GM19043 (cell line): Measurements from ENCODE around the gene DDA1.
"Not testable (repeated sequence)": the region's sequence is repeated elsewhere in the genome, so short reads cannot be mapped to it uniquely, and the experiment has no call there.

Experiments used
- ATAC-seq: cut with Tn5 transposase; IDR thresholded peaks from one replicate; pipeline ENCODE4 v1.9.1; 2021; ENCODE audit warnings: low read depth; ENCODE audit not compliant: unreplicated experiment

The DDA1 gene

GRCh38 chr19:17286263-17286662 lies 23.1 kb upstream of the DDA1 start:
- ATAC-seq = no peak

- ATAC-seq = no peak
Observed at GRCh38 chr19:17286752-17287151, 22.6 kb upstream of the DDA1 start.

GRCh38 chr19:17289489-17289888 lies 19.9 kb upstream of the DDA1 start:
- no peak for ATAC-seq

GRCh38 chr19:17292301-17293074 lies 16.9 kb upstream of the DDA1 start:
- peak; percentile 71 for ATAC-seq

GRCh38 chr19:17293605-17294004 lies 15.8 kb upstream of the DDA1 start:
- no peak for ATAC-seq

- ATAC-seq = no peak
Observed at GRCh38 chr19:17294051-17294891, 15.1 kb upstream of the DDA1 start.

- ATAC-seq = not testable (repeated sequence)
Observed at GRCh38 chr19:17295551-17295950, 13.8 kb upstream of the DDA1 start.

- ATAC-seq = no peak
Observed at GRCh38 chr19:17296273-17296672, 13.1 kb upstream of the DDA1 start.

- ATAC-seq = no peak
Observed at GRCh38 chr19:17296976-17297375, 12.4 kb upstream of the DDA1 start.

- no peak for ATAC-seq
Observed at GRCh38 chr19:17300992-17301619, 8.3 kb upstream of the DDA1 start.

- no peak for ATAC-seq
Observed at GRCh38 chr19:17302391-17303166, 6.8 kb upstream of the DDA1 start.

- ATAC-seq = peak; percentile 70
Observed at GRCh38 chr19:17303167-17303939, 6.0 kb upstream of the DDA1 start, which contains the start of gene ABHD8. TSS of gene ABHD8 (minus strand) at chr19:17303425. CDS start at chr19:17301616, 1,809 bp downstream.

- no peak for ATAC-seq
Observed at GRCh38 chr19:17303940-17304267, 5.5 kb upstream of the DDA1 start.

GRCh38 chr19:17304386-17305215 lies 4.8 kb upstream of the DDA1 start:
- ATAC-seq = no peak

GRCh38 chr19:17305216-17305516 lies 4.2 kb upstream of the DDA1 start:
- no peak for ATAC-seq

- peak; percentile 65 for ATAC-seq
Observed at GRCh38 chr19:17305517-17306284, 3.7 kb upstream of the DDA1 start, which contains the start of gene MRPL34. TSS of gene MRPL34 (plus strand) at chr19:17305872. CDS start at chr19:17305893, 21 bp downstream.

- no peak for ATAC-seq
Observed at GRCh38 chr19:17306285-17306714, 3.1 kb upstream of the DDA1 start.

GRCh38 chr19:17307876-17308377 lies 1.4 kb upstream of the DDA1 start:
- no peak for ATAC-seq
